HG03354 (cell line): Measurements from ENCODE around the gene ZFAND2A.
A peak's percentile ranks its signal among the peaks of the same experiment; 100 is the strongest.
"Not testable (repeated sequence)": the region's sequence is repeated elsewhere in the genome, so short reads cannot be mapped to it uniquely, and the experiment has no call there.

ENCODE experiments used
- ATAC-seq: cut with Tn5 transposase; IDR thresholded peaks from one replicate; pipeline ENCODE4 v1.9.1; 2021; ENCODE audit warnings: mild to moderate bottlenecking; ENCODE audit not compliant: unreplicated experiment, poor library complexity, severe bottlenecking

The ZFAND2A gene

DNA sequence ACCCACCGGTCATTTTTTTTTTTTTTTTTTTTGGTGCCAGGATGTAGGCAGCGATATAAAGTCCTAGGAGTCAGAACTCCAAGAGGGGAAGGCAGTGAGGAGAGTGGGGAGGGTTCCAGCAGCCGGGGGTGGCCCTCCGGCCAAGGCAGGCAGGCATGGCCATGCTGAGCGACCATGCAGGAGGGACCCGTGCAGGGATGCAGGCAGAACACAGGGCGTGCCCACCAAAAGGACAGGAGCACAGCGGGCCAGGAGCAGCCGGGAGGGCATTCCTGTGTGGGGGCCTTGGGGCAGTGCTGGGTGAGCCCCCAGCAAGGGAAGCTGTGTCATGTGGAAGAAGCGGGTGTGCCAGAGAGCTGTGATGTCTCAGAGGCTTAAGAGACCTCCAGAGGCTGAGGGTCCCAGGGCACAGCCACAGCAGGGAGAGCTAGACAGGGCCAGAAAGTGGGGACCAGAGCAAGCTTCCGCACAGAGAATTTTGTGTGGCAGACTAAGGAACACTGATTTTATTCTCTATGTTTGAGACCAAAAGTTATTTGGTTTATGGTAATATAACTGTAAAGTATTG is 5.7 kb downstream of the ZFAND2A start:
- ATAC-seq, result no peak

DNA sequence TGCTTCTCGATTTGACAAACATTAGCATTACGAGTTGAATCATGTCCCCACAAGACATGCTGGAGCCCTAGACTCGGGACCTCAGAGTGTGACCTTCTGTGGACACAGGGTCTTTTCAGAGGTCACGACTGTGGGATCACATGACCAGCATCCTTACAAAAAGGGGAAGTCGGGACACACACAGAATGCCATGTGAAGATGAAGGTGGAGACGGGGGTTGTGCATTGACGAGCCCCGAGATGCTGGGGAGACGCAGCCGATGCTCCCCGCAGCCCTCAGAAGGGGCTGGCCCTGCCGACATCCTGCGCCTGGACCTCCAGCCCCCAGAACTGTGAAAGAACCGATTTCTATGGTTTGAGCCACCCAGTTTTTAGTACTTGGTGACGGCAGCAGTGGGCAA is 7.5 kb downstream of the ZFAND2A start:
- no peak for ATAC-seq

DNA sequence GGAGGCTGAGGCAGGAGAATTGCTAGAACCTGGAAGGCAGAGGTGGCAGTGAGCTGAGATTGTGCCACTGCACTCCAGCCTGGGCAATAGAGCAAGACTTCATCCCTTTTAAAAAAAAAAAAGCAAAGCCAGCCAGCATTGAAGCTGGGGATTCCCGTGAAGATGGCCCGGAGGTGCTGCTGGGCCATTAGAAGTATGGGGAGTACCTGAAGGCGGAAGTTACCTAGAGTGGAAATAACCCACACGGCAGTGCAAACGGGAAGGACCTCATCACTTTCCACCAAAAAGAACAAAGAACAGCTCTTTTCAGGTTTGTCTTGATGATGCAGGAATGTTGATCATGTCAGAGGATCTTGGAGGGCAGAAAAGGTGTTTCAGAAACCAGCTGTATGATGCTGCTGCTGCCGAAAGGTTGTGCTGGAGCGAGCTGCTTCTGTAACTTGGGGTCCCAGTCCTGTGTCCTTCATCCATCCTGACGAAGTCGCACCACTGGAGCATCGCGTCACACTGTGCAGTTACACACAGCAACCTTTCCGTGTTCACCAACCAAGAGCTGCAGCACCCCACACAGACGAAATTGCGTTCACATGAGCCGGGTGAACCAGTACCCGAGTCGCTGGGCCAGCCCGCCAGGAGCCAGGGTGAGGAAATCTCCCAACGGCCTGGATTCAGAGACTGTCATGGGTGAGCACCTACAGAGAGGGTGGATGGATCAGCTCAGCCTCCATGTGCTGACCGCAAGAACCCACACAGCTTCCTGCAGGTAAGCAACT is 8.2 kb downstream of the ZFAND2A start:
- ATAC-seq, result no peak

DNA sequence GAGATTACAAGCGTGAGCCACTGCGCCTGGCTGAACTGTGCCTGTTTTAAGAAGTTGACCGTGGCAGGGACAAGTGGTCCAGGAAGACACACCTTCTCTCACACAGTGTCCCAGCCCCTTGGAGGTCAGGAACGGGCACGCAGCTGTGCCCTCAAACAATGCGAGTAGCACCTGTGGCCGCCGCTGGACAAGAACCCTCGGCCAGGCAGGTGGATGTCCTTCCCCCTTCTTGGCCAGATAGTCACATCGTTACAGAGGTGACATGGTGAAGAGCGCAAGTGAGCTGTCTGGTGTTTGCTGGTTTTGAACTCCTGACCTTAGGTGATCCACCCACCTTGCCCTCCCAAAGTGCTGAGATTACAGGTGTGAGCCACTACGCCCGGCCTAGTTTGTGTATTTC is 8.8 kb downstream of the ZFAND2A start:
- ATAC-seq, result no peak

DNA sequence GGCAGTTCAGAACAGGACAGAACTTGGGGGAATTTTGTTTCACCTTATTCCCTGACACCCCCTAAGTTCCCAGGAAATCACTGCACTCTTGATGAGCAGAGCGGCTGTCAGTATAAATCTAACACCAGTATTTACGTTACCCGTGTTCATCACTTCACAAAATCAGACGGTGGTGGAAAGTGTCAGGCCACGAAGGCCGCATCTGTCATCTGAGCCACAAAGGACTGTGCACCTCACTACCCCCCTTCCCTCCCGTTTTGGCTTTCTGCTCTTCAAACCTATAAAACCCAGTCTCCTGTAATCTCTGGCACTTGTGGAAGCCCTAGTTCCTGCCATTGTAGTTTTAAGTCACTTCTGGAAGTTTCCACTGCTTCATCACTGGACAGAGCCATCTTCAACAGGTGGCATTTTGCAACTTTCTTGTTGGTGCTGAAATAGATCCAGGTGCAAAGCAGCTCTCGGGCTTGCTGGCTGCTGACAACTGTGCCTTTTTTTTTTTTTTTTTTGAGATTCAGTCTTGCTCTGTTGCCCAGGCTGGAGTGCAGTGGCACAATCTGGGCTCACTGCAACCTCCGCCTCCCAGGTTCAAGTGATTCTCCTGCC is 9.5 kb downstream of the ZFAND2A start:
- no peak for ATAC-seq

DNA sequence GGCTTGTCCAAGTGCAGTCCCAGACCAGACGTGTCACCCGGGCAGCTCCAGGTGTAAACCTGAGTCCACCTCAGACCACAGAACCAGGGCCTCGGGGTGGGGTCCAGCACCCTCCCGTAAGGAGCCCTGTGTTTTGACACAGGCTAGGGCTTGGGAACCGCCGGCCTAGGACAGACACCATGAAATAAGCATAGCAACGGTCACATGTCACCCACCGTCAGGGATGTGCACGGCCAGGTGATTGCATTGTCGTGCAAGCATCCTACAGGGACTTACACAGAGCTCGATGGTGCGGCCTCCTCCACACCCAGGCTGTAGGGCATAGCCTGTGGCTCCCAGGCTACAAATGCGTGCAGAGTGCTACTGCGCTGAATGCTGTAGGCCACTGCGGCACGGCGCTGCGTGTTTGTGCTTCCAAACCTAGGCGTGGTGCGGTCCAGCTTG is 10.6 kb downstream of the ZFAND2A start:
- ATAC-seq, result no peak

DNA sequence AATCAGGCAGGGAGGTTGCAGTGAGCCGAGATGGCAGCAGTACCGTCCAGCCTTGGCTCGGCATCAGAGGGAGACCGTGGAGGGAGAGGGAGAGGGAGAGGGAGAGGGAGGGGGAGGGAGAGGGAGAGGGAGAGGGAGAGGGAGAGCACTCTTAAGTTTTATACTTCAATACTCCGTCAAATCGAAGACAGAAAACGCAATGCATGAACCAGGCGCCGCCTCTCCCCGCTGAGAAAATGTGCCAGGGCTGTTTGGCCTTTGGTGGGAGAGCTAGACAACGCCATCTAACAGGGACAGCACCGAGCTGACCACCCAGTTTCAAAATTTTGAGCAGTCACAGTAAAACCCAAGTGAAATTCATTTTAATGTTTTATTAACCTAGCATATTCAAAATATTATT is 12.1 kb downstream of the ZFAND2A start:
- ATAC-seq, result not testable (repeated sequence)

DNA sequence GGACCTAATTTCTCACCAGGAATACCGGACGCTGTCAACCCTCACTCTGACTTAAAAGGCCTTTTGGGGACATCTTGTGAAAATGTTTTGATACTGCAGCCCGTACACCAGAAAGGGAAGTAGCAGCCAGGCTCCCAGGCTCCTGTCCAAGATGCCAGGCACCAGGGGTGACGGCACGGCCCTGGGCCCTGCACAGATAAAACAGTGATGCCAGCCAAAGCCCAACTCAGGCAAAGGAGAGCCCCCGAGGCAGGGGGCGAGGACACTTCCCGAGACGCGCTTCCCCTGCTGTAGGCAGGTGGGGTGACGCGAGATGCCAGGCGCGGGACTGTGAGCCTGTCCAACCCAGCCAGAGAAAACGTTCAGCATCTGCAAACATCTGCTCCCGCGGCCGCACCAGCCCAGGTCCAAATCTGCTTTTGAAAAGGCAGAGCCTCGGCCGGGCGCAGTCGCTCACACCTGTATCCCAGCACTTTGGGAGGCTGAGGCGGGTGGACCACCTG is 15.7 kb downstream of the ZFAND2A start:
- ATAC-seq, result no peak

DNA sequence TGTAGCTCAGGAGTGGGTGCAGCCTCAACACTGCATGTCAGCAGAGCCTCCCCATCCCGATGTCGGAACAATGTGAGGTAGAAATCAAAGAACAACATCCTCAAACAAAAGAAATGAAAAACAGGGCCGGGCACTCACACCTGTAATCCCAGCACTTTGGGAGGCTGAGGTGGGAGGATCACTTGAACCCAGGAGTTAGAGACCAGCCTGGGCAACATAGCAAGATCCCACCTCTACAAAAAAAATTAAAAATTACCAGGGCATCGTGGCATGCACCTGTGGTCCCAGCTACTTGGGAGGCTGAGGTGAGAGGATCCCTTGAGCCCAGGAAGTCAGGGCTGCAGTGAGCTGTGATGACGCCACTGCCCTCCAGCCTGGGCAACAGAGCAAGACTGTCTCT is 17.0 kb downstream of the ZFAND2A start:
- not testable (repeated sequence) for ATAC-seq

DNA sequence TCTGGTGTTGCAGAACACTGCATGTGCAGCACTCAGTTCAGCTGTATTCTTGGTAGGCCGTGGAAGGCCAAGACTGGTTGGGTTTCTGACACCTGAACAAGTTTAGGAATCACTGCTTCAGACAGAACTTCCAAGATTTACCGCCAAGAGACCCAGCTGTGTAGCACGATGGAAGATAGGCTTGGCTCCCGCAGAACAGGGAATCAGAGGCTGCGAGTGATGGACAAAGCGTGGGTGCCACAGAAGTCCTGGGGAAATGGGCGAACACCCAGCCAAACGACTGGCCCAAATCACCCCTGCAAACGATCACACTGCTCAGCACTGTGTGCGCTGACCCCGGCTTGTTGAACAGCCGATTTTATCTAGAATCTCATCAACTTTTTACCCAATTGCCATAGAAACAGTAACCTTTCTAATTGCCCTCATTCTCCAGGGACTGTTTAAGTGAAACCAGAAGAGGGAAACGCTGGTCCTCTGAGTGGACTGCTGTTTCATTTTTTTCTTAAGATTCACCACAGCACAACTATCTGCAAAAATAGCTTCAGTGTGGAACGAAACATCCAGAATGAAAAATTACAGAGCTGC is 17.9 kb downstream of the ZFAND2A start:
- ATAC-seq, result no peak

DNA sequence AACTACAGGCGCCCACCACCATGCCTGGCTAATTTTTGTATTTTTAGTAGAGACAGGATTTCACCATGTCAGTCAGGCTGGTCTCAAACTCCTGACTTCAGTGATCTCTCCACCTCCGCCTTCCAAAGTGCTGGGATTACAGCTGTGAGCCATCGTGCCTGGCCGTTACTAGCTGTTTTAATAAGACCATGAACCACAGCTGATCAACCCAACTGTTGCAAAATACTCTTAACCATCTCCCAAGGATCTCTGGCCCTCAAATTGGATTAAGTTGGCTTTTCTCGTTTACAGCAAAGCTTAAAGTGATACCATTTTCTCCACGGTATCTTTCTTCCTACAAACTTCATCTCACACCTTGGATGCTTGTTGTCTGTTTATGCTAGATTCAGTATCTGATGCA is 18.3 kb downstream of the ZFAND2A start:
- no peak for ATAC-seq

DNA sequence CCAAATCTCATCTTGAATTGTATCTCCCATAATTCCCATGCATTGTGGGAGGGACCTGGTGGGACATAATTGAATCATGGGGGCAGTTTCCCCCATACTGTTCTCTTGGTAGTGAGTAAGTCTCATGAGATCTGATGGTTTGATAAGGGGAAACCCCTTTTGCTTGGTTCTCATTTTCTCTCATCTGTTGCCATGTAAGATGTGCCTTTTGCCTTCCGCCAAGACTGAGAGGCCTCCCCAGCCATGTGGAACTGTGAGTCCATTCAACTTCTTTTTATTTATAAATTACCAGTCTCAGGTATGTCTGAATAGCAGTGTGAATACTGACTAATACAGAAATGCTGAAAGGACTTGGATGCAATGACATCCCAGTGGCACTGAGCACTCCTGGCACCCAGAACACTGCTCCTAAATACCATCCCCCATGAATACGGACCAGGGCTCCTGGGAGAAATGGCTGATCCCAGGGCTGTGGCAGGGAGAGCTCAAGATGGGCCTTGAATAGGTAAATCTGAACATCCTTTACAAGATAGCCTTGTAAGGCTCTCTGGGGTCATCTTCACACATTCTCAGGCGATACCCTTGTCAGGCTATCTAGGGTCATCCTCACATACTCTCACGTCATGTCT is 19.4 kb downstream of the ZFAND2A start:
- ATAC-seq, result no peak

DNA sequence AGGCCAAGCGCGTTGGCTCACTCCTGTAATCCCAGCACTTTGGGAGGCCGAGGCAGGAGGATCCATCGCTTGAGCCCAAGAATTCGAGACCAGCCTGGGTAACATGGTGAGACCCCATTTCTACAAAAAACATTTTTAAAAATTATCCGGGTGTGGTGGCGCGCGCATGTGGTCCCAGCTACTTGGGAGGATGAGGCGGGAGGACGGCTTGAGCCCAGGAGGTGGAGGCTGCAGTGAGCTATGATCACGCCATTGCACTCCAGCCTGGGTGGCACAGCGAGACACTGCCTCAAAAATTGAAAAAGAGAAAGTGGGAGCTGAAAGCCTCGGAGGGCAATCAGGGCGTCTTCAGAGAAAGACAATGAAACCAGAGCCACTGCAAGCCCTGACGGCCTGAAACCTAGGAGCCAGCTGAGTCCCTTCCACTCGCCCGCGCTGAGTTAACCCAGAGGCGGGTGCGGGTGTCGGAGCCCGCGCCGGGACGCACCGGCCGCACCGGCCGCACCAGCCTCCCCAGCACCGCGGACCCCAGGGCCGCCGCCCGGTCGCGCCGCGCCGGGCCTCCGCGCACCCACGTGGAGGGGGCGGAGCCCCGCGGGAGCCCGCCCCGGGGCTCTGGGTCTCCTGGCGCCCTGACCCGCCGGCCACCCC is 22.4 kb downstream of the ZFAND2A start:
- peak; percentile 65 for ATAC-seq

DNA sequence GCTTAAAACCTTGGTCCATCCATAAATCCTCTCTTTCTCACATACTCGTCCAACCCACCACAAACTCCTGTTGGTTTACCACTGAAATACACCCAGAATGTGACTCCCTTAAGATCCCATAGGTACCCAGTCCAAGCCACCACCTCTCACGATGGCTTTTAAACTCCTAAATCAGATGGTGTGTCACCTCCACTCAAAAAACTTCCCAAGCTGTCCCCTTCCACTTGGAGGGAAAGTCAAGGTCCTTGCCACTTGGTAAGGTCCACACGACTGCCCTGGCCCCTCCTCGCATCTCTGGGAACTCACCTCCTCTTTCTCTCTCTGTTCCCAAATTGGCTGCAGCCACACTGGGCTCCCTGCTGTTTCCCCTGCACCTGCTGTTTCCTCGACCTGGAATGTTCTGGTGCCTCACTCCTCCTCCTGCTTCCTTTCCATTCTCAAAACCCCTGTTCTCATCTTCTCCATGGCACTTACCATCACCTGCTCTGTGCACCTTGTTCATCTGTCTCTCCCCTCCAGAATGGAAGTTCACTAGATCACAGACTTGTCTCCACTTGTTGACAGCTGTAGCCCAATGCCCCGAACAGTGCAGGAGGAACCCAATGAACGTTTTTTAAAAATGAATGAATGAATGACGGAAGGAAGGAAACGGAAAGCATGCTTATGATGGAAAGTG is 23.0 kb downstream of the ZFAND2A start:
- ATAC-seq, result no peak

DNA sequence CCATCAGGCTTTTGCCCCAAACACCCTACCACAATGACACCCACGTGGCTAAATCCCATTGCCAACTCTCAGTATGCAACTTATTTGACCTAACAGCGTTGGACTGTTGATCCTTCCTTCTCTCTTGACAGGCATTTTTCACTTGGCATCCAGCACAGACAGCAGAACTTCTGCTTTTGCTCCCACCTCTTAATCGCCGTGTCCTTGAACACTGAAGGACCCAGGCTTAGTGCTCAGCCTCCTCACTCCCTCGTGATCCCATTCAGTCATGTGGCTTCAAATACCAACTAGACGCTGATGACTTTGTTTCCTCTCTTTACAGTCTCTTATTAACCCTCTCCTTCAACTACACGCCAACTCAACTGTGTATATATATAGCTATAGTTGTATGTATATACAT is 25.0 kb downstream of the ZFAND2A start:
- no peak for ATAC-seq

DNA sequence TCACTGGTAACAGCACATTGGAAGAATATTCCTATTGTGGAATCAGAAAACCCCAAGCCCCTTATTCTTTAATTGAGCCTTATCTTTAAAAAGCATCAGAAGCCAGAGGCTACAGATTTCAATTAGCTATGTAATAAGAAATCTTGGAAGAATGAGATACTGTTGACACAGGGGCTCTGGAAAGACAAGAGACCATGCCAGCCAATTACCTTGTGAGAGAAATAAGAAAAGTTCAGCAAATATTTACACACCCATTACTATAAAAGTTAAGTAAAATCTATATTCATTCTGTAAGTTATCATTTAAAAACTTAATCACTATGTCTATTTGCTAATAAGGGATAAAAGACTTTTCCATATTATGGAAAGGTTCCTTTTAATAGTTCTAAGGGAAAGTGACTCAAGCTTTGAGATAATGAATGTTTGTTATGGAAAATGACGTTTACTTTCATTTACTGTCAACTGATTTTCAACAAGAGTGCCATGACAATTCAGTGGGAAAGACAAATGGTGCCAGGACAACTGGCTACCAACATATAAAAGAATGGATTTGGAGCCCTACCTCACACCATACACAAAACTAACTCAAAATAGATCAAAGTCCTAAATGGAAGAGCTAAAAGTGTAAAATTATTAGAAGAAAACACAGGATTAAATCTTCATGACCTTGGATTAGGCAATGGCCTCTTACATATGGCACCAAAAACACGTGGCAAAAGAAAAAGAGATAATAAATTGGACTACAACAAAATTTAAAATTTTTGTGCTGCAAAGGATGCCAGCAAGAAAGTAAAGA is 28.3 kb downstream of the ZFAND2A start:
- ATAC-seq, result no peak

DNA sequence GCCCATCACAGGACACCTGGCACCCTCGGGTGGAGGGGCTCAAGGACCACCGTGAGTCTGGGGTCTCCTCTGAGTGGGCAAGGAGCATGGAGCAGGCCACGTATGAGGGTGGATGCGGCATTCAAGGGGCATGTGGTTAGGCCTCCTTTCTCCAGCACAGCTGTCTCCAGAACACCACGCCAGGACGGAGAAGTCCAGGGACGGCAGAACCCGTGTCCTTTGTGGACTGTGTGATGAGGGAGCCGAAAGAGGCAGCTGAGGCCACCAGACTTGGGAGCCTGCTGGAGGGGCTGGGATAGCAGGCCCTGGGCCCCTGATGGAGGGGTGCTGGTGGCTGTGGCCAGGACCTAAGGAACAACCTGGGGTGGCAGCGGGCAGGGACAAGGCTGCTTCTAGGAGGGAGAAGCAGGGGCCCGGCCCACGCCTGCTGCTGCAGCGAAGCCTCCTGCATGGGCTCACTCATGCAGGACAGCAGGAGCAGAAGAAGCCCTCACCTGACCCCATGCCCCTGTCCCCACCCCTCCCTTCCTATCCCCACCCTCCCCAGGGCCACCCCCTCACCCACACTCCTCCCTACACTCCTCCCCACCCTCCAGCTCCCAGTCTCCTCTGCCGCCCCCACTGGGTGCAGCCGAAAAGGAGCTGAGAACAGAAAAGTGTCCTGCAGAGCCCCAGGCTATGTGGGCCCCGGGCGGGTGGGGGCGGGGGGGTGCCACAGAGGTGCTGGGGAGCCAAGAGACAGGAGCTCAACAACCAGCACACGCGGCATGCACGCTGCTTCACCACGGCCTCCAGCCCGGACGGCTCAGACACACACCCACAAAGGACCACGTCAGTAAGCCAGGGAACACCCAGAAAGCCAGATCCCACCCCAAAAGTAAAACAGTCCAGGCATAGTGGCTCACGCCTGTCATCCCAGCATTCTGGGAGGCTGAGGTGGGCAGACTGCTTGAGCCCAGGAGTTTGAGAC is 29.7 kb downstream of the ZFAND2A start:
- ATAC-seq, result no peak
